ENCODE measurements around the gene SLC7A14.

The SLC7A14 gene

DNA sequence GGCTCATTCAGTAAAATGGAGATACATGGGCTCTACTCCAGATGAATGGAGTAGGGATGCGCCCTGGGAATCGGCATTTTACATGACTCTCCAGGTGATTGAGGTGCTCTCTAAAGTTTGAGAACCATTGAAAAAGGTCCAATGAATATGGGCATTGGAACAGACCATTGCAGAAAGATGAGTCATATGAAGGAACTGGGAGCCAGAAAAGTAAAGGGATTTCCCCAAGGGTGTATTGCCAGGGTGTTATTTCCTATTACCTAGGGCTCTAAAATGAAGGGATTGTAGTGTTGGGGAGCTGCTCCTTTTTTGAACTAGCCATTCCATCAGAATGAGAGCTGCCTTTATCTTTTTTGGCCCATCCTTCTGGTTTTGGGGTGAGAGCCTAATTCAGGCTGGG is 145.5 kb downstream of the SLC7A14 start:
- Histone ChIP-seq H3K27ac (ENCODE audit: poor library complexity, severe bottlenecking) (no peak overlapping the region), H3K27me3 (ENCODE audit: insufficient read depth, poor library complexity, severe bottlenecking) (no peaks in the 10 kb centered on the region), H3K9me3 (ENCODE audit: severe bottlenecking) (no peaks in the 10 kb centered on the region), H3K4me3 (ENCODE audit: severe bottlenecking) (no peak overlapping the region), H3K36me3 (ENCODE audit: low read depth) (no peaks in the 10 kb centered on the region), H3K4me1 (ENCODE audit: insufficient read depth, poor library complexity, severe bottlenecking) (no peaks in the 10 kb centered on the region)
- TF ChIP-seq, protein P1, sequence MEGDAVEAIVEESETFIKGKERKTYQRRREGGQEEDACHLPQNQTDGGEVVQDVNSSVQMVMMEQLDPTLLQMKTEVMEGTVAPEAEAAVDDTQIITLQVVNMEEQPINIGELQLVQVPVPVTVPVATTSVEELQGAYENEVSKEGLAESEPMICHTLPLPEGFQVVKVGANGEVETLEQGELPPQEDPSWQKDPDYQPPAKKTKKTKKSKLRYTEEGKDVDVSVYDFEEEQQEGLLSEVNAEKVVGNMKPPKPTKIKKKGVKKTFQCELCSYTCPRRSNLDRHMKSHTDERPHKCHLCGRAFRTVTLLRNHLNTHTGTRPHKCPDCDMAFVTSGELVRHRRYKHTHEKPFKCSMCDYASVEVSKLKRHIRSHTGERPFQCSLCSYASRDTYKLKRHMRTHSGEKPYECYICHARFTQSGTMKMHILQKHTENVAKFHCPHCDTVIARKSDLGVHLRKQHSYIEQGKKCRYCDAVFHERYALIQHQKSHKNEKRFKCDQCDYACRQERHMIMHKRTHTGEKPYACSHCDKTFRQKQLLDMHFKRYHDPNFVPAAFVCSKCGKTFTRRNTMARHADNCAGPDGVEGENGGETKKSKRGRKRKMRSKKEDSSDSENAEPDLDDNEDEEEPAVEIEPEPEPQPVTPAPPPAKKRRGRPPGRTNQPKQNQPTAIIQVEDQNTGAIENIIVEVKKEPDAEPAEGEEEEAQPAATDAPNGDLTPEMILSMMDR (IDR thresholded peaks at IDR 0.05; ENCODE audit: poor library complexity, severe bottlenecking) = no peak
- DNase-seq (ENCODE audit: low spot score) (no peak), ATAC-seq (ENCODE audit: low read depth) (peak; percentile 71; the same call in 2 of the 3 replicates)

DNA sequence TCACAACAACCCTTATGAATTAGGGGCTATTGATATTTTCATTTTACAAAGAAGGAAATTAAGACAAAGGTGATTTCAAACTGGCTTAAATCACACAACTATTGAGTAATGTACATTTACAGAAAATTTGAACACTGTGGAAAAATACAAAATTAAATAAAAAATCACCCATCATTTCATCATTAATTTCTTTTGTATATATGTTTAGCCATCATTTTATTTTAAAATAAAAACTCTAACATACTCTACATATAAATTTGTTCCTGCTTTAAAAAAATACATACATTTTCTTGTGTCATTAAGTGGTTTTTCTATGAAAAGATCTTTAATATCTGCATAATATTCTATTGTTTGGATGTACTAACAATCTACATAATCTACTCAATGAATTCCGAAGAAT is 147.0 kb downstream of the SLC7A14 start:
- no peaks in the 10 kb centered on the region for H3K27me3 ChIP-seq (ENCODE audit: insufficient read depth, poor library complexity, severe bottlenecking)
- no peak overlapping the region for H3K27ac ChIP-seq (ENCODE audit: poor library complexity, severe bottlenecking)
- H3K9me3 ChIP-seq (ENCODE audit: severe bottlenecking) = no peaks in the 10 kb centered on the region
- DNase-seq (ENCODE audit: low spot score) = no peak
- no peaks in the 10 kb centered on the region for H3K36me3 ChIP-seq (ENCODE audit: low read depth)
- TF ChIP-seq, protein P1 (IDR thresholded peaks at IDR 0.05; ENCODE audit: poor library complexity, severe bottlenecking) = no peak
- no peak for ATAC-seq (ENCODE audit: low read depth)
- no peaks in the 10 kb centered on the region for H3K4me1 ChIP-seq (ENCODE audit: insufficient read depth, poor library complexity, severe bottlenecking)
- H3K4me3 ChIP-seq (ENCODE audit: severe bottlenecking) = no peak overlapping the region

DNA sequence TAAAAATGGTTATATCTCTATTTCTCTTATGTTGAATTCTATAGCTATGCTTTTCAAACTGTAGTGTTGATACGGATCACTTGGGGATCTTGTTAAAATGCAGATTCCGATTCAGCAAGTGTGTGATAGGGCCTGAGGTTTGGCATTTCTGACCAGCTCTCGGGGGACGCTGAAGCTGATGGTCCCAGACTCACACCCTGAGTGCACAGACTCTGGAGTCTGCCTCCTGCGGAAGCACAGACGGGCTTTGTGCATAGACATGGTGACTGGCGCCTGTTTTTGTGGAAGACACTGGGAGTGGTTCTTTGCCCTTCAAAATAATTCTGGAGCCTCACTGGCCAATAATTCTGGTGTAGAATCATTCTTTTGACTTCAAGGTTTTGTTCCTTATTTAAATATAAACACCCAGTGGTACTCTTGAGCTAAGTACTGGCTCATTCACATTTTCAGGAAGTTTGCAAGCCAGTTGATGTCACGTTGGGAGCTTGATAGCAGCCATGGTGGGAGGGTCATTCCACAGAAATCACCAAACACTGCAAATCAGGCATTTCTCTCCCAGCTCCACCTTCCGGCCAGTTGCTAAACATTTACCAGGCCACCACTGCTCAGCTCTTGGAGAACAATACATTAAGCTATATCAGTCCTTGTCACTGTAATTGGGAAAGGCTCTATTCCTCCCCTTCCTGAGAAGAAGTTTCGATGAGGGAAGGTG is 148.0 kb downstream of the SLC7A14 start:
- DNase-seq (ENCODE audit: low spot score) (no peak), ATAC-seq (ENCODE audit: low read depth) (no peak)
- H3K36me3 ChIP-seq (ENCODE audit: low read depth) = no peaks in the 10 kb centered on the region
- H3K4me1 ChIP-seq (ENCODE audit: insufficient read depth, poor library complexity, severe bottlenecking) = no peaks in the 10 kb centered on the region
- TF ChIP-seq, protein P1 (IDR thresholded peaks at IDR 0.05; ENCODE audit: poor library complexity, severe bottlenecking) = no peak
- no peaks in the 10 kb centered on the region for H3K9me3 ChIP-seq (ENCODE audit: severe bottlenecking)
- H3K27me3 ChIP-seq (ENCODE audit: insufficient read depth, poor library complexity, severe bottlenecking) = no peaks in the 10 kb centered on the region
- no peak overlapping the region for H3K27ac ChIP-seq (ENCODE audit: poor library complexity, severe bottlenecking)
- H3K4me3 ChIP-seq (ENCODE audit: severe bottlenecking) = no peak overlapping the region

DNA sequence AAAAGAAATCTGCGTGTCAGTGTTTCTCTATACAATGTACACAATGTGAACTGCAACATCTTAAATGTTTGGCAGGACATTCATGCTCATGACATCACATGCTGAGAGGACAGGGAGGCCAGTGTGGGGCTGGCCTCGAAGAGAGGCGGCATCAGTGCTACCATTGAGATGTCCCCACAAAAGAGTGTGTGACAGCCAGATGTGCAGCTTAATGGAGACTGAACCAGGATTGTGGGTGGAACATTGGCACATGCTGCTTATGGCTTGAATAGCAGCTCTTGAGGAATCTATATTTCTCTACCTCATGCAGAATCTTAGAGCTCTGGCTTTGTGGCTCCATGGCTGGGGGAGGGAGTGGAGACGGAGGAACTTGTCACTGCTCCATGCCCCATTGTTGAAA is 148.7 kb downstream of the SLC7A14 start:
- TF ChIP-seq, protein P1 (IDR thresholded peaks at IDR 0.05; ENCODE audit: poor library complexity, severe bottlenecking) = no peak
- Histone ChIP-seq H3K36me3 (ENCODE audit: low read depth) (no peaks in the 10 kb centered on the region), H3K4me1 (ENCODE audit: insufficient read depth, poor library complexity, severe bottlenecking) (no peaks in the 10 kb centered on the region), H3K27ac (ENCODE audit: poor library complexity, severe bottlenecking) (no peak overlapping the region), H3K9me3 (ENCODE audit: severe bottlenecking) (no peaks in the 10 kb centered on the region), H3K27me3 (ENCODE audit: insufficient read depth, poor library complexity, severe bottlenecking) (no peaks in the 10 kb centered on the region), H3K4me3 (ENCODE audit: severe bottlenecking) (no peak overlapping the region)
- no peak for DNase-seq (ENCODE audit: low spot score)
- ATAC-seq (ENCODE audit: low read depth) = no peak

DNA sequence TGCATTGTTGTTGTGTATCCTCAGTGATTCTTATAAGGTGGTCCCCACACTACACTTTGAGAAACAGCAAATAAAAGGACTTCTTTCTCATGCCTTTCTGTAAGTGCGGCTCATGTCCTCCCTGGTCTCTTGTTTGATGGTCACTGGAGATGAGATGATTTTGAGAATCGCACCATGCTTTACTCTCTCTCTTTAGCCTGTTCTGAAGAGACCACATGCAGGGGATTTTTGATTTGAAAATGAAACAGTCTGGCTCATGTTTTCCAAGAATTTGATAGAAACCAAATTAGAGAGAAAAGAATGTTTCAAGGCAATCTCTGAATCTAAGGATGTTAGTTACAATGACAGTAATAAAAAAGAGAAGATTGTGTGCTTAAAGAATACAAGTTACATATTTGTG is 149.2 kb downstream of the SLC7A14 start:
- no peak for DNase-seq (ENCODE audit: low spot score)
- Histone ChIP-seq H3K4me3 (ENCODE audit: severe bottlenecking) (no peak overlapping the region), H3K27ac (ENCODE audit: poor library complexity, severe bottlenecking) (no peak overlapping the region), H3K27me3 (ENCODE audit: insufficient read depth, poor library complexity, severe bottlenecking) (no peaks in the 10 kb centered on the region), H3K4me1 (ENCODE audit: insufficient read depth, poor library complexity, severe bottlenecking) (no peaks in the 10 kb centered on the region), H3K9me3 (ENCODE audit: severe bottlenecking) (no peaks in the 10 kb centered on the region), H3K36me3 (ENCODE audit: low read depth) (no peaks in the 10 kb centered on the region)
- ATAC-seq (ENCODE audit: low read depth) = no peak
- TF ChIP-seq, protein P1 (IDR thresholded peaks at IDR 0.05; ENCODE audit: poor library complexity, severe bottlenecking) = no peak

Data from RWPE2 (cell line).